ENCODE measurements around the gene PARL. TPM values are rescaled to one million over a fixed set of nuclear protein-coding genes. Genes with fewer than 3 reads are reported as not detected.

Gene PARL
- total and polyA plus RNA-seq, 2 donors (not counting 1 experiment from before 2014, with no cell fraction given): 23.5 to 46.7 TPM

- POLR2A ChIA-PET: no interaction called here
- H3K4me2 ChIP-seq (replicated peaks; ENCODE audit: low read depth, low read length, poor library complexity, severe bottlenecking): no peak overlapping the region
- H3K36me3 ChIP-seq (replicated peaks in 1 of 2; ENCODE audit: control extremely low read depth in 1 of 2, control insufficient read depth in 1 of 2, extremely low read depth in 1 of 2, insufficient read depth in 2 of 2, low read length in 1 of 2): peaks cover 0 to 16% of the 10 kb centered on the region in 2 experiments
- H3K27me3 ChIP-seq (replicated peaks in 1 of 4; ENCODE audit: control extremely low read depth in 1 of 4, control insufficient read depth in 3 of 4, insufficient read depth in 4 of 4, low read length in 3 of 4): no peaks in the 10 kb centered on the region
- Mint-ChIP-seq H3K27ac (no peak overlapping the region), H3K27me3 (no peaks in the 10 kb centered on the region), H3K9me3 (ENCODE audit: insufficient read depth) (no peaks in the 10 kb centered on the region), H3K4me1 (no peaks in the 10 kb centered on the region), H3K4me3 (no peak overlapping the region)
- ATAC-seq (ENCODE audit: low read depth) (no peak), DNase-seq (no peak)
- WGBS (ENCODE audit: insufficient coverage): 99% methylated on average over 4 of the region's 4 CpGs
- CTCF ChIA-PET: no interaction called here
- no peak overlapping the region for H3K27ac ChIP-seq (ENCODE audit: low read length in 2 of 2)
- no peak overlapping the region for H3K4me3 ChIP-seq (ENCODE audit: control extremely low read depth in 1 of 5, extremely low read depth in 1 of 5, insufficient read depth in 1 of 5, low read depth in 2 of 5, low read length in 4 of 5)
- intact Hi-C loops (cut with micrococcal nuclease): no loop called here
- H4K20me1 ChIP-seq (ENCODE audit: control insufficient read depth, insufficient read depth, low read length, poor library complexity, severe bottlenecking): no peaks in the 10 kb centered on the region
- no peak overlapping the region for H2AFZ ChIP-seq (ENCODE audit: insufficient read depth, low read depth, low read length, poor library complexity, severe bottlenecking)
- TF ChIP-seq EZH2 (IDR thresholded peaks at IDR 0.05; ENCODE audit: borderline replicate concordance, insufficient read depth, low read depth, low read length, poor library complexity, severe bottlenecking) (no peak), CTCF (IDR thresholded peaks at IDR 0.05) (no peak)
- no peaks in the 10 kb centered on the region for H3K4me1 ChIP-seq (ENCODE audit: control insufficient read depth in 2 of 2, insufficient read depth in 2 of 2, low read length in 2 of 2)
- no peaks in the 10 kb centered on the region for H3K79me2 ChIP-seq (ENCODE audit: control insufficient read depth, insufficient read depth, low read length)
- no peaks in the 10 kb centered on the region for H3K9me3 ChIP-seq (ENCODE audit: control extremely low read depth in 1 of 3, control insufficient read depth in 2 of 3, insufficient read depth in 1 of 3, low read length in 2 of 3)
- H3K9ac ChIP-seq (ENCODE audit: low read length): no peak overlapping the region
Observed at GRCh38 chr3:183922421-183922820, 37.7 kb upstream of the PARL start.

- Histone ChIP-seq H3K27ac (ENCODE audit: low read length in 2 of 2) (no peak overlapping the region), H3K9ac (ENCODE audit: low read length) (no peak overlapping the region), H3K36me3 (replicated peaks in 1 of 2; ENCODE audit: control extremely low read depth in 1 of 2, control insufficient read depth in 1 of 2, extremely low read depth in 1 of 2, insufficient read depth in 2 of 2, low read length in 1 of 2) (peaks cover 0 to 12% of the 10 kb centered on the region in 2 experiments), H2AFZ (ENCODE audit: insufficient read depth, low read depth, low read length, poor library complexity, severe bottlenecking) (no peak overlapping the region), H3K4me1 (ENCODE audit: control insufficient read depth in 2 of 2, insufficient read depth in 2 of 2, low read length in 2 of 2) (no peaks in the 10 kb centered on the region), H4K20me1 (ENCODE audit: control insufficient read depth, insufficient read depth, low read length, poor library complexity, severe bottlenecking) (no peaks in the 10 kb centered on the region), H3K79me2 (ENCODE audit: control insufficient read depth, insufficient read depth, low read length) (no peaks in the 10 kb centered on the region), H3K4me2 (replicated peaks; ENCODE audit: low read depth, low read length, poor library complexity, severe bottlenecking) (no peak overlapping the region), H3K9me3 (ENCODE audit: control extremely low read depth in 1 of 3, control insufficient read depth in 2 of 3, insufficient read depth in 1 of 3, low read length in 2 of 3) (no peaks in the 10 kb centered on the region), H3K4me3 (ENCODE audit: control extremely low read depth in 1 of 5, extremely low read depth in 1 of 5, insufficient read depth in 1 of 5, low read depth in 2 of 5, low read length in 4 of 5) (no peak overlapping the region), H3K27me3 (replicated peaks in 1 of 4; ENCODE audit: control extremely low read depth in 1 of 4, control insufficient read depth in 3 of 4, insufficient read depth in 4 of 4, low read length in 3 of 4) (no peaks in the 10 kb centered on the region)
- no peak for ATAC-seq (ENCODE audit: low read depth)
- intact Hi-C loops (cut with micrococcal nuclease): no loop called here
- Mint-ChIP-seq H3K9me3 (ENCODE audit: insufficient read depth) (no peaks in the 10 kb centered on the region), H3K4me3 (no peak overlapping the region), H3K27ac (no peak overlapping the region), H3K27me3 (no peaks in the 10 kb centered on the region), H3K4me1 (no peaks in the 10 kb centered on the region)
- no peak for TF ChIP-seq EZH2 (IDR thresholded peaks at IDR 0.05; ENCODE audit: borderline replicate concordance, insufficient read depth, low read depth, low read length, poor library complexity, severe bottlenecking)
- no peak for TF ChIP-seq CTCF (IDR thresholded peaks at IDR 0.05)
- CTCF ChIA-PET: no interaction called here
- 96% methylated on average over 14 of the region's 15 CpGs for WGBS (ENCODE audit: insufficient coverage)
- POLR2A ChIA-PET: no interaction called here
- no peak for DNase-seq
Observed at GRCh38 chr3:183921096-183921495, 36.4 kb upstream of the PARL start.
